DND-41 (cell line): ENCODE data around the gene TLR8.

Source experiments
- CTCF ChIP-seq: IDR thresholded peaks from 2 replicates; pipeline ENCODE4 v1.5.1; 2012; ENCODE audit warnings: borderline replicate concordance, low read length, moderate library complexity, mild to moderate bottlenecking; ENCODE audit not compliant: poor library complexity, severe bottlenecking; ENCODE audit errors: extremely low read depth
- EZH2 ChIP-seq: IDR thresholded peaks from 3 replicates; pipeline ENCODE4 v1.6.1; 2012; ENCODE audit warnings: borderline replicate concordance, low read depth, mild to moderate bottlenecking, moderate library complexity, low read length, inconsistent platforms; ENCODE audit not compliant: severe bottlenecking

DNA sequence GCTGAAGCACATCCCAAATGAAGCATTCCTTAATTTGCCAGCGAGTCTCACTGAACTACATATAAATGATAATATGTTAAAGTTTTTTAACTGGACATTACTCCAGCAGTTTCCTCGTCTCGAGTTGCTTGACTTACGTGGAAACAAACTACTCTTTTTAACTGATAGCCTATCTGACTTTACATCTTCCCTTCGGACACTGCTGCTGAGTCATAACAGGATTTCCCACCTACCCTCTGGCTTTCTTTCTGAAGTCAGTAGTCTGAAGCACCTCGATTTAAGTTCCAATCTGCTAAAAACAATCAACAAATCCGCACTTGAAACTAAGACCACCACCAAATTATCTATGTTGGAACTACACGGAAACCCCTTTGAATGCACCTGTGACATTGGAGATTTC is 14.6 kb downstream of the TLR8 start:
- no peak for TF ChIP-seq CTCF
- no peak for TF ChIP-seq EZH2
